H54 (cell line): ENCODE results near the gene CD28.
"Not testable (repeated sequence)": the region's sequence is repeated elsewhere in the genome, so short reads cannot be mapped to it uniquely, and the experiment has no call there.

ENCODE experiments used
- DNase-seq: peaks from one replicate; pipeline ENCODE4 v3.0.0; 2011; ENCODE audit warnings: low spot score, mixed read lengths; ENCODE audit not compliant: insufficient read length
- FAIRE-seq: peaks from 3 replicates; lab custom pipeline; 2011; peaks lifted over from hg19 to GRCh38; lab: Jason Lieb, UNC
- POLR2A ChIP-seq: IDR thresholded peaks from 2 replicates; pipeline ENCODE4 v1.6.1; 2011; ENCODE audit warnings: low read depth, mild to moderate bottlenecking, low read length

The CD28 gene

GRCh38 chr2:203692031-203692710, 14.3 kb upstream of the CD28 start:
- no peak for TF ChIP-seq POLR2A
- FAIRE-seq, result no peak
- DNase-seq, result no peak

- no peak for TF ChIP-seq POLR2A
- FAIRE-seq, result no peak
- no peak for DNase-seq
These were observed 13.1 kb upstream of the CD28 start for GRCh38 chr2:203693242-203693879.

GRCh38 chr2:203694191-203694590, 12.2 kb upstream of the CD28 start:
- no peak for FAIRE-seq
- no peak for TF ChIP-seq POLR2A
- DNase-seq, result no peak

DNA sequence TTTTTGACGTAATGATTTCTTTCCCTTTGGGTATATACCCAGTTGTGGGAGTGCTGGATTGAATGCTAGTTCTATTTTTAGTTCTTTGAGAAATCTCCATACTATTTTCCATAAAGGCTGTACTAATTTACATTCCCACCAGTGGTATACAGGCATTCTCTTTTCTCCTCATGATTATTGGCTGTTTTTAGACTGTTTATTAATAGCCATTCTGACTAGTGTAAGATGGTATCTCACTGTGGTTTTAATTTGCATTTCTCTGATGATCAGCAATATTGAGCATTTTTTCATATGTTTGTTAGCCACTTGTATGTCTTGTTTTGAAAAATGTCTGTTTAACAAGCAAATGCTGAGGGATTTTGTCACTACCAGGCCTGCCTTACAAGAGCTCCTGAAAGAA, 9.2 kb upstream of the CD28 start:
- DNase-seq (no peak), FAIRE-seq (no peak)
- no peak for TF ChIP-seq POLR2A

DNA sequence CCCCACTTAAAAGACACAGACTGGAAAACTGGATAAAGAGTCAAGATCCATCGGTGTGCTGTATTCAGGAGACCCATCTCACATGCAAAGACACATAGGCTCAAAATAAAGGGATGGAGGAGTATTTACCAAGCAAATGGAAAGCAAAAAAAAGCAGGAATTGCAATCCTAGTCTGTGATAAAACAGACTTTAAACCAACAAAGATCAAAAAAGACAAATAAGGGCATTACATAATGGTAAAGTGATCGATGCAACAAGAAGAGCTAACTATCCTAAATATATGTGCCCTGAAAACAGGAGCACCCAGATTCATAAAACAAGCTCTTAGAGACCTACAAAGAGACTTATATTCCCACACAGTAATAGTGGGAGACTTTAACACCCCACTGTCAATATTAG, 8.7 kb upstream of the CD28 start:
- not testable (repeated sequence) for DNase-seq, FAIRE-seq

DNA sequence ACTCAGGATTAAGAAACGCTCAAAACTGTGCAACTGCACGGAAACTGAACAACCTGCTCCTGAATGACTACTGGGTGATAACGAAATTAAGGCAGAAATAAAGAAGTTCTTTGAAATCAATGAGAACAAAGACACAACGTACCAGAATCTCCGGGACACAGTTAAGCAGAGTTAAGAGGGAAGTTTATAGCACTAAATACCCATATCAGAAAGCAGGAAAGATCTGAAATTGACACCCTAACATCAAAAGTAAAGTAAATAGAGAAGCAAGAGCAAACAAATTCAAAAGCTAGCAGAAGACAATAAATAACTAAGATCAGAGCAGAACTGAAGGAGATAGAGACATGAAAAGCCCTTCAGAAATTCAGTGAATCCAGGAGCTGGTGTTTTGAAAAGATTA, 8.0 kb upstream of the CD28 start:
- DNase-seq, FAIRE-seq: not testable (repeated sequence)

- no peak for FAIRE-seq
- no peak for TF ChIP-seq POLR2A
- no peak for DNase-seq
These were observed 2.0 kb upstream of the CD28 start for GRCh38 chr2:203704430-203704829.

- TF ChIP-seq POLR2A, result no peak
- no peak for DNase-seq
- no peak for FAIRE-seq
These were observed 1.3 kb upstream of the CD28 start for GRCh38 chr2:203705178-203705577.

DNA sequence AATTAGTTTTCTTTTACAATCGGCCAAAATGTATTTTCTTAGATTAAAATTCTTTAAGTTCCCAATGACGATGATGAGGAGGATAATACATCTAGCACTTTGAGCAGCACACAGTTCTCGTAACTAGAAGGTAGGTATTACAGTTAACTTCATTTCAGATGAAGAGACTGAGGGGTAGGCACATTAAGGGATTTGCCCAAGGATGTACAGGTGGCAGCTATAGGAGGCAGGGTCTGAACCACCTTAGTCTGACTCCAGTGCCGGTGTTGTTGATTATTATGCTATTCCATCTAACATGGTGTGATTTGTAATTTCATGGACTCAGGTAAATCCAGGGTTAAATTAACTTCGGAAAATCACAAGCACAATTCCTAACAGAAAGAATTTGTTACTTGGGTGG, 1.1 kb downstream of the CD28 start:
- TF ChIP-seq POLR2A, result no peak
- DNase-seq, result no peak
- no peak for FAIRE-seq

DNA sequence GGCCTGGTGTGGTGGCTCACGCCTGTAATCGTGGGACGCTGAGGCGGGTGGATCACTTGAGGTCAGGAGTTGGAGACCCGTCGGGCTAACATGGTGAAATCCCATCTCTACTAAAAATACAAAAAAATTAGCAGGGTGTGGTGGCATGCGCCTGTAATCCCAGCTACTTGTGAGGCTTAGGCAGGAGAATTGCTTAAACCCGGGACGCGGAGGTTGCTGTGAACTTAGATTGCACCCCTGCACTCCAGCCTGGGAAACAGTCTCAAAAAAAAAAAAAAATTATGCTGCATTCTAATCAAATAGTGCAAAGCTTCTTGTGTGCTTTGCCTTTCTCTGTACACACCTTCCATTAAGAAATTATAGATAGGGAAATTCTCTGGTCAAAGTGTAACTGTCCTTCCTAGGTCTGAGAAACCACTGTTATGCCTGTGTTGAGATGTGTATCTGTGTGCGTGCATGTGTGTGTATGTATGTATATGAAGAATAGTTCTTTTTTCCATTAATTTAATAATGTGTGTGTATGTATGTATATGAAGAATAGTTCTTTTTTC, 2.5 kb downstream of the CD28 start:
- FAIRE-seq (no peak), DNase-seq (no peak)
- no peak for TF ChIP-seq POLR2A

DNA sequence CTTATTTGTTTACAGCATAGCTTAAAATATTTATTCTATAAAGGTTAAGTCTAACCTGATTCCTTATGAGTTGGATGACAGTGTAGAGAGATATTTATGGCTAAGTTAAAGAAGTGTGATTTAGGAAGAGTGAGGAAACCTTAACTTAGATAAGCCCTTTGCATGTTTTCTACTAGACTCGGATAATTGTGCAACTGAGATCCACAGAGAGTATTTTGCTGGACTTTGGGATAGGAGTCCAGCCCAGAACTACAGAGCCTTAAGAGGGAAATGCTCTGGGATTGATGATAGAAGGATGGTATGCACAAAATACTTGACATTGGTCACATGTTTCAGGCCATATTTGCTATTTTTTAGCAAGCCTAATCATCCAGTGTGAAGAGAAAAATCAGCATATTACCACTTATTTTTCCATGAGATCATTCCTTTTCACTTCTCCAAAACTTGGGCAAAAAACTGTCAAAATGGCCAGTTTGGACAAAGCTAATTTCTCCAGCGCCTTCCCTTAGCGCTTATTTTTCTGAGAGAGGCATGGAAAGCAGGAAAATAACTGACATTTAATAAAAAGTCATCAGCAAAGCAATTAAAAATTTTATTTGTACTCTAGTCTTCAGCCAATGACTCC, 3.1 kb downstream of the CD28 start:
- FAIRE-seq (no peak), DNase-seq (no peak)
- no peak for TF ChIP-seq POLR2A

DNA sequence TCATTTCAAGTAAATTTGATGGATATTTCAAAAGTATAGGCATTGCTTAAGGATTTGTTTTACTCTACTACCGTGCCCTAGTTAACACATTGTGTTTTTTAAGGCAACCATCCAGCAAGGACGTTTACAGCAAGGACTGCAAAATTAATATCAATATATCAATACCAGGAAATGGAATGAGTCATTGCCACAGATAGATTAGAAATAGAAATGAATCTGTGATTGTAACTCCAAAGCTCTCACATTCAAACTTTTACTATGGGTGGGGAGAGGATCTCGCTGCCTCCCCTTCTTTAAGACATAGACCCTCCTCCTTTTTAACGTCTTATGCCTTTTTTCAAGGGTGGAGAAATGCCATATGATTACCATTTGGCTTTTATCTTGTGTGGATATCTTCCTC, 3.8 kb downstream of the CD28 start:
- FAIRE-seq, result no peak
- no peak for DNase-seq
- TF ChIP-seq POLR2A, result no peak

GRCh38 chr2:203710952-203711351, 4.5 kb downstream of the CD28 start:
- no peak for FAIRE-seq
- no peak for DNase-seq

DNA sequence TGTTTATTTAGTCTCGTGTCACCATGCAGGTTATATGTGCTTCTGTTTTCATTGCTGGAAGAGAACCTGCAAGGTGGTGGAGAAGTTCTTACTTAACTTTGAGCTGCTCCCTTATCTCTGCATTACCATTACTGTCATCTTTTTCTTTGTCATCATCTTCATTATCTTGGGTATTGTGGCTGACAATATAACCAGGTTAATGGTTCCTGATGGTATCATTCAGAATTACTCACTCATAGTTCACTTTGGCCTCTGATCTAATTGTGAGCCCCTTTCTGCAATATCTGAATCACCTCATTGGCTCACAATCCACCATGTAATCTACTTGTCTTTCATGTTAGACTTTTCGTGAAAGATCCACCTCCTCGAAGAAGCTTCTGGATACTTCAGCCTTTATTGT, 5.0 kb downstream of the CD28 start:
- no peak for FAIRE-seq
- no peak for TF ChIP-seq POLR2A
- DNase-seq, result no peak

More at GRCh38 chr2:203710952-203711351, 4.5 kb downstream of the CD28 start:
- TF ChIP-seq POLR2A, result no peak

GRCh38 chr2:203713381-203713780, 6.9 kb downstream of the CD28 start:
- DNase-seq, result no peak
- no peak for FAIRE-seq

More at GRCh38 chr2:203713381-203713780, 6.9 kb downstream of the CD28 start:
- TF ChIP-seq POLR2A, result no peak
